ACHN (cell line): ENCODE data around the gene ARFIP1.
"Not testable (repeated sequence)": the region's sequence is repeated elsewhere in the genome, so short reads cannot be mapped to it uniquely, and the experiment has no call there.

Experiments used
- DNase-seq: peaks from one replicate; pipeline ENCODE4 v3.0.0-alpha.2; 2015
- in situ Hi-C: cut with HindIII; loops from 2 replicates; pipeline ENCODE4 v1.10.0; 2017; ENCODE audit warnings: low sequenced_read_pairs, low pct_ligation_motif_present, low pct_unique_long_range_greater_than_20kb

Gene ARFIP1

GRCh38 chr4:152875261-152875660 is 95.5 kb downstream of the ARFIP1 start:
- DNase-seq: no peak
- in situ Hi-C loops: no loop called here

- DNase-seq: no peak
- in situ Hi-C loops: no loop called here
Observed at GRCh38 chr4:152877868-152878267, 98.1 kb downstream of the ARFIP1 start.

- in situ Hi-C loops: no loop called here
- no peak for DNase-seq
Observed at GRCh38 chr4:152880263-152880662, 100.5 kb downstream of the ARFIP1 start.

GRCh38 chr4:152881974-152882373 is 102.2 kb downstream of the ARFIP1 start:
- DNase-seq: no peak
- in situ Hi-C loops: no loop called here

- in situ Hi-C loops: no loop called here
- DNase-seq: no peak
Observed at GRCh38 chr4:152885185-152885584, 105.4 kb downstream of the ARFIP1 start.

- in situ Hi-C loops: no loop called here
- no peak for DNase-seq
Observed at GRCh38 chr4:152886201-152886600, 106.4 kb downstream of the ARFIP1 start.

- in situ Hi-C loops: no loop called here
- no peak for DNase-seq
Observed at GRCh38 chr4:152887981-152888380, 108.2 kb downstream of the ARFIP1 start.

- in situ Hi-C loops: no loop called here
- DNase-seq: no peak
Observed at GRCh38 chr4:152892974-152893373, 113.2 kb downstream of the ARFIP1 start.

GRCh38 chr4:152894673-152895072 is 114.9 kb downstream of the ARFIP1 start:
- no peak for DNase-seq
- in situ Hi-C loops: no loop called here

- in situ Hi-C loops: no loop called here
Observed at GRCh38 chr4:152896811-152897210, 117.1 kb downstream of the ARFIP1 start.

GRCh38 chr4:152898133-152898532 is 118.4 kb downstream of the ARFIP1 start:
- DNase-seq, in situ Hi-C loops: not testable (repeated sequence)

More at GRCh38 chr4:152896811-152897210, 117.1 kb downstream of the ARFIP1 start:
- no peak for DNase-seq

GRCh38 chr4:152898606-152899005 is 118.9 kb downstream of the ARFIP1 start:
- in situ Hi-C loops: no loop called here
- DNase-seq: no peak

- in situ Hi-C loops: no loop called here
- DNase-seq: no peak
Observed at GRCh38 chr4:152900395-152900794, 120.6 kb downstream of the ARFIP1 start.

GRCh38 chr4:152901205-152901604 is 121.5 kb downstream of the ARFIP1 start:
- DNase-seq: no peak

GRCh38 chr4:152903658-152904057 is 123.9 kb downstream of the ARFIP1 start:
- no peak for DNase-seq
- in situ Hi-C loops: no loop called here

More at GRCh38 chr4:152901205-152901604, 121.5 kb downstream of the ARFIP1 start:
- in situ Hi-C loops: no loop called here

- in situ Hi-C loops: no loop called here
- DNase-seq: no peak
Observed at GRCh38 chr4:152909901-152910300, 130.1 kb downstream of the ARFIP1 start.

GRCh38 chr4:152910521-152910920 is 130.8 kb downstream of the ARFIP1 start:
- in situ Hi-C loops: no loop called here
- no peak for DNase-seq

GRCh38 chr4:152917543-152918395 is 138.0 kb downstream of the ARFIP1 start:
- in situ Hi-C loops: no loop called here
- DNase-seq: no peak

GRCh38 chr4:152919826-152920225 is 140.1 kb downstream of the ARFIP1 start:
- DNase-seq: no peak
- in situ Hi-C loops: no loop called here

- DNase-seq: peak; percentile 24
- in situ Hi-C loops: no loop called here
Observed at GRCh38 chr4:152920768-152921167, 141.0 kb downstream of the ARFIP1 start.
